HG03432 (cell line): ENCODE results near the gene CRABP1.

ENCODE experiments used
- ATAC-seq: cut with Tn5 transposase; IDR thresholded peaks from one replicate; pipeline ENCODE4 v1.9.1; 2021; ENCODE audit warnings: mild to moderate bottlenecking, moderate library complexity; ENCODE audit not compliant: unreplicated experiment

The CRABP1 gene

GRCh38 chr15:78397382-78397781 lies 57.2 kb downstream of the CRABP1 start:
- no peak for ATAC-seq
